ENCODE results near the gene TOR1A. TPM values are rescaled to one million over a fixed set of nuclear protein-coding genes. Genes with fewer than 3 reads are reported as not detected.

The TOR1A gene
- total RNA-seq, 1 experiment from 2014 or later, result 34.0 TPM

Other genes starting within 250 kb of the TOR1A start
- not detected in 2 replicates for gene C9orf50, start 203.0 kb downstream of the TOR1A start, total RNA-seq (2014; rRNA removed; shearing (Covaris generic))
- 39.2 and 40.6 TPM in 2 replicates for gene NTMT1, start 198.0 kb downstream of the TOR1A start, total RNA-seq (2014; rRNA removed; shearing (Covaris generic))
- 10.3 and 12.2 TPM in 2 replicates for gene ASB6, start 182.0 kb downstream of the TOR1A start, total RNA-seq (2014; rRNA removed; shearing (Covaris generic))
- gene PRRX2, start 158.5 kb downstream of the TOR1A start, total RNA-seq (2014; rRNA removed; shearing (Covaris generic)), result not detected in 2 replicates
- gene PTGES, start 71.1 kb downstream of the TOR1A start, total RNA-seq (2014; rRNA removed; shearing (Covaris generic)), result 0.59 and 0.96 TPM in 2 replicates
- gene TOR1B, start 21.0 kb downstream of the TOR1A start, total RNA-seq (2014; rRNA removed; shearing (Covaris generic)), result 30.8 and 33.2 TPM in 2 replicates
- 44.1 and 50.6 TPM in 2 replicates for gene C9orf78, start 11.1 kb upstream of the TOR1A start, total RNA-seq (2014; rRNA removed; shearing (Covaris generic))
- 7.3 and 9.1 TPM in 2 replicates for gene USP20, start 11.3 kb upstream of the TOR1A start, total RNA-seq (2014; rRNA removed; shearing (Covaris generic))
- 12.7 and 20.1 TPM in 2 replicates for gene FNBP1, start 219.1 kb upstream of the TOR1A start, total RNA-seq (2014; rRNA removed; shearing (Covaris generic))
- 11.3 and 16.0 TPM in 2 replicates for gene GPR107, start 229.8 kb upstream of the TOR1A start, total RNA-seq (2014; rRNA removed; shearing (Covaris generic))

All from RPMI7951 (cell line).